NCI-H2196 (cell line): ENCODE measurements around the gene CECR2.
"Not testable (repeated sequence)": the region's sequence is repeated elsewhere in the genome, so short reads cannot be mapped to it uniquely, and the experiment has no call there.

Source experiments
- DNase-seq: peaks from one replicate; lab custom pipeline; 2025; ENCODE audit not compliant: unreplicated experiment; lab: John Stamatoyannopoulos, UW

CECR2 gene

DNA sequence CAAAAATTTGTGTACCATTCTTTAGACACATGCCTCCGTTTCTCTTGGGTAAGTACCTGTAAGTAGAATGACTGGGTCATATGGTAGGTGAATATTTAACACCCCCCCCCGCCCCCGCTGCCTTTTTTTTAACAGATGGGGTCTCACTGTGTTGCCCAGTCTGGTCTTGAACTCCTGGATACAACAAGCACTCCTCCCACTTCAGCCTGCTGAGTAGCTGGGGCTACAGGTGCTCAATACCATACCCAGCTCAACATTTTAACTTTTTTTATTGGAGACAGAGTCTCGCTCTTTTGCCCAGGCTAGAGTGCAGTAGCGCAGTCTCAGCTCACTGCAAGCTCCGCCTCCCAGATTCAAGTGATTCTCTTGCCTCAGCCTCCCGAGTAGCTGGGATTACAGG is 32.5 kb downstream of the CECR2 start:
- DNase-seq = no peak

DNA sequence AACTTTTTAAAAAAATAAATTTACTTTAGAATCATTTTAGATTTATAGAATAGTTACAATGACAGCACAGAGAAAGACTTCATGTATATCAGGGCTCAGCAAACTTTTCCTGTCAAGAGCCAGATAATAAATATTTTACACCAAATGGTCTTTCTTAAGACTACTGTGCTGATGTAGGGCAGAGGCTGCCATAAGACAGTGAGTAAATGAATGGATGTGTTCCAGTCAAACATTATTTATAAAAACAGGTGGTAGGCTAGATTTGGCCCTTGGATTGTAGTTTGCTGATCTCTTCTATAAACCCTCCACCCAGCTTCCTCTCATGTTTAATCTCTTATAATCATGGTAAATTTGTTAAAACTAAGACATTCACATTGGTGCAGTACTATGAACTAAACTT is 33.0 kb downstream of the CECR2 start:
- no peak for DNase-seq

DNA sequence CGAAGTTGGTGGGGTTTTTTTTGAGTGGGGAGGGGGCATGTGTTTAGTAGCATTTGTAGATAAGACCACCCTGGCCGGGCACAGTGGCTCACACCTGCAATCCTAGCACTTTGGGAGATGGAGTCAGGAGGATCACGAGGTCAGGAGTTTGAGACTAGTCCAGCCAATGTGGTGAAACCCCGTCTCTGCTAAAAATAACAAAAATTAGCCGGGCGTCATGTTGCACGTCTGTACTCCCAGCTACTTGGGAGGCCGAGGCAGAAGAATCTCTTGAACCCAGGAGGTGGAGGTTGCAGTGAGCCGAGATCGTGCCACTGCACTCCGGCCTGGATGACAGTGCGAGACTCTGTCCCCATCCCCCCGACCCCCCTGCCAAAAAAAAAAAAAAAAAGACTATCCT is 34.6 kb downstream of the CECR2 start:
- DNase-seq = no peak

DNA sequence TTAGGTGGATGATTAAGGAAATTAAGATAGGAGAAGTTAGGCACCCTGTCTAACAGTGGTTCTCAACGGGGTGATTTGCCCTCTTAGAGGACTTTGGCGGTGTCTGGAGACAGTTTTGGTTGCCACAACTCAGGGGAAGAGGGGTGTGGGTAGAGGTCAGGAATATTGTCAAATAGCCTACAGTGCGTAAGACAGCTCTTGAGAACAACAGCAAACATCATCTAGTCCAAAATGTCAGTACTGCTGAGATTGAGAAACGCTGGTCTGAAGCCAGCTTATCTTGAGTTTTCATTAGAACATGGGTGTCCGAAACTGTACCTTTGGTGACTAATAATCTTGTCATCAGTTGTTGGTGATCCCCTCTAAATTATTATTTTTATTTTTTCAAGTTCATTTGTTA is 38.4 kb downstream of the CECR2 start:
- no peak for DNase-seq

DNA sequence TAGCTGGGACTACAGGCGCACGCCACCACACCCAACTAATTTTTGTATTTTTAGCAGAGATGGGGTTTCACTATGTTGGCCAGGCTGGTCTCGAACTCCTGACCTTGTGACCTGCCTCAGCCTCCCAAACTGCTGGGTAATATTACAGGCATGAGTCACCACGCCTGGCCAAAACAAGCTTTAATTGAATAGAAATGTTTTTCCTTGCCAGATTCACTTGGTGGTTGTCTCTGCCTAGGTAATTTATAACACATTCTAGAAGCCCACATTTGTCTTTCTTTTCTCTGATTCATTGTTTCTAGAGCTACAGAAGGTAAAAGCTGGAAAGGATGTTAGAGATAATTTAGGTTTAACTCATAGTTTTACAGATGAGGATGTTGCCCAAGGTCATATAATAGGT is 41.3 kb downstream of the CECR2 start:
- no peak for DNase-seq

DNA sequence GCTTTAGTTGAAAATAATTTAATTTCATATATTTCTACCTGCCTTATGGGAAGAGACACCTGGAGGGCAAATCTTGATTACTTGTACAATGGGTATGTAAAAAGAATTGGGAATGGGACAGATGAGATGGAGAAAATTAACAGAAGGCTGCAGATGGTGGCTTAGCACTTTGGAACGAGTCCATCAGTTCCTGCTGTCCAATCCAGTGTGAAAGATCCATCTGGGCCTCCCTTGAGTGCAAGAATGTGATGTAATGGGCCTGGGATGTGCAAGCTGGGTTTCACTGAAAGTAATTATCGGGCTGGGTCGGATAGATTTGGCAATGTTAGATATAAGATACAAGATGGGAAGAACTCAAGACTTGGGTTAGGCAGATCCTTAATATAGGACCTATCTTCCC is 42.0 kb downstream of the CECR2 start:
- no peak for DNase-seq

DNA sequence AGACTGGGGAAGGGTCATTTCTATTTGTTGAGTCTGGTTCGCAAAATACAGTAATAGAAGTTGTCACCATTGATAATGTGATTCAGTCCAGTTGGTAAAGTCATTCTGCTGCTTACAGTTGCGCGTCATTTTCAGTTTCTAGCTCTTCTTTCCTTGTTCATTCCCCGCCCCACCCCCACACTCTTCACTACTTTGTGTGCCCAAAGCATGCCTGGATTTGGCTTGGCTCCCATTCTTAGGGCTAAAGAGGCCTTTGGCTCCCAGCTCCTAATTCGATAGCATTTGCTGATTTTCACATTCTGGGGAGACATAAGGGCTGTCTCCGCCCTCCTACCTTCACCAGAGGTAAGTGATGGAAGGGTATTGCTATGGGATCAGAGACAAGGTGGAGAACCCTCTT is 43.0 kb downstream of the CECR2 start:
- DNase-seq = peak; percentile 65

DNA sequence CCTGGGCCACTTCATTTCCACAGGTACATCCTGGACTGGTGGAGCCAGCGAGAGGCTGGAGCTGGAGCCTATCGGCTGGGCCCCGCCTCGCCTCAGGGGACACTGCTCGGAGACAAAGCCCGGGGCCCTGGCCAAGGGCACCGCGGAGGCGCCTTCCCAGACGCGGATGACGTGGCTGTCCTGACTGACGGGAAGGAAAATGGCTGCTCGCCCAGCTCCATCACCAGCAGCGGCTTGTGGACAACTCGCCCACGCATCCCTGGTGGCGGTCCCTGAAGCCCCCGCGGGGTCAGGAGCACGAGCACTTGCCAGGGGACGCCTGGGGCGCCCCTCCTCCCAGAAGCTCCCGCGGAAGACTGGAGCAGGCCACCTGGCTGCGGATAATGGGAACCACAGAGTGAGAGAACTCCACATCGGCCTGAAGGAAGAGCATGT is 49.6 kb downstream of the CECR2 start:
- no peak for DNase-seq

DNA sequence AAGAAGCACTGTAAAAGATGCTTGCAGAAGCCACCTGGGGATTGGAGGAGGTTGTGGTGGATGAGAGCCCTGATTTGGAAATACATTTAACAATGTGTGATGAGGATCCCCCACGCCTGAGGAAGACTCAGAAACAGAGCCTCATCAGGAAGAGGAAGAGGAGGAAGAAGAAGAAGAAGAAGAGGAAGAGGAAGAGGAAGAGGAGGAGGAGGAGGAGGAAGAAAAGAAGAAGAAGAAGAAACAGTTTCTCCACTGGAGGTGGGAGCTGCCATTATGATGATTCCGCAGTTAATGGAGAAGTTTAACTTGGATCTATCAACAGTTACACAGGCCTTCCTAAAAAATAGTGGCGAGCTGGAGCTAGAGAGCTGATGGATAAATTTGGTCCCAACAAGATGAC is 50.1 kb downstream of the CECR2 start:
- DNase-seq = no peak

DNA sequence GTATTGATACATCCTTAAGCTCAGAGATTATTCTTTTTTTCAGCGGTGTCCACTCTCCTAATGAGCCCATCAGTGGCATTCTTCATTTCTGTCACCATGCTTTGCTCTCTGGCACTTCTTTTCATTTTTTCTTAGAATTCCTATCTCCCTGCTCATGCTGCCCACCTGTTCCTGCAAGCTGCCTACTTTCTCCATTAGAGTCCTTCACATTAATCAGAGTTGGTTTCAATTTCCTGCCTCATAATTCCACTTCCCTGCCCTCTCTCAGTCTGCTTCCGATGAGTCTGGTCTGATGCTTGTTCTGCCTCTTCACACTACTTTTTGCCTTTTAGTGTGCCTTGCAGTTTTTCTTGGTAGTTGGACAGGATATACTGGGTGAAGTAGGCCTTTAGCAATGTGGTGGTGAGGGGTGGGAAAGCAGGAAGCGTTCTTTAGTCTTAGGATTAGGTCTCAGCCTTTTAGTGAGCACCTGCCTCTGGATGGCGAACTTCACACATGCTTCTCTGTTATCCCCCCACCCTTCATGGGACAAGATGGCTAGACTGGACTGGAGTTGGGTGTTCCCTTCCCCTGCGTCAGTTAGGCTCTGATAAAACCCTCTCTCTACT is 53.6 kb downstream of the CECR2 start:
- no peak for DNase-seq

DNA sequence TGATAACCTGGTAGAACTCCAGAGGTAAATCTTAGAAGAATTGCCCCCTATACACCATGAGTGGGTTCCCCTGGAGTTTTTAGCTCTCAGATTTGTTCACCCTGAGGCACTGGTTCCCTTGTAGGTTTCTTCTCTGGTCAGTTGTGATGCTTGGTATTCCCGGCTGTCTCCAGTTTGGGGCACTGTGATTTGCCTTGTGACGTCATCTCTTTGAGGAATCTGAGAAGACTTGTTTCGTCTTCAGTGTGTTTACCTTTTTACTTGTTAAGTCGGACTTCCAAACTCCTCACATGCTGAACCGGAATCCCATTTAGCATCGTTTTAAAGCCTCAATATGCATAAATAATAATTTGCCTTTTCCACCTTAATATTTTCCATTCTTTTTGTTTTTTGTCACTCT is 54.4 kb downstream of the CECR2 start:
- no peak for DNase-seq

DNA sequence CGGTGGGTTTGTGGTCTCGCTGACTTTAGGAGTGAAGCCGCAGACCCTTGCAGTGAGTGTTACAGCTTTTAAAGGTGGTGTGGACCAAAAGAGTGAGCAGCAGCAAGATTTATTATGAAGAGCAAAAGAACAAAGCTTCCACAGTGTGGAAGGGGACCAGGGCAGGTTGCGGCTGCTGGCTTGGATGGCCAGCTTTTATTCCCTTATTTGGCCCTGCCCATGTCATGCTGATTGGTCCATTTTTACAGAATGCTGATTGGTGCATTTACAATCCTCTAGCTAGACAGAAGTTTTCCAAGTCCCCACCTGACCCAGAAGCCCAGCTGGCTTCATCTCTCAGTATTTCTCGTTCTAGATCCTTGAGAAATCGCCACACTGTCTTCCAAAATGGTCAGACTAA is 58.3 kb downstream of the CECR2 start:
- DNase-seq = not testable (repeated sequence)

DNA sequence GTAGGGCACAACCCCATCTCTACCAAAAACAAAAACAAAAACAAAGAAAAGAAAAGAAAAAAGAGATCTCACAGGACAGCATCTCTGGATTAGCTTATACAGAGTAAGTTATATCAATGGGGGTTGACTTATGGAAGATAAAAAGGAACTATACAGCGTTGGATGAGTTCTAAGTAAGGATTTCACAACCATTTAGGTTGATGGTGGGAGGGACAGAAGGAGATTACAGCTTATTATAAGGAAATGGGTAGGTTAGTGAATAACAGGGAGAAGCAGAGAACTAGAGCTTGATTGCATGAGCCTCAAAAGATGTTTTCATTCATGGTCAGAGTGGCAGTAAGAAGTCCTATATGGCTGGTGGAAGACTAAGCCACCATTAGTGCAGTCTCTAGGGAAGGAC is 60.3 kb downstream of the CECR2 start:
- no peak for DNase-seq

DNA sequence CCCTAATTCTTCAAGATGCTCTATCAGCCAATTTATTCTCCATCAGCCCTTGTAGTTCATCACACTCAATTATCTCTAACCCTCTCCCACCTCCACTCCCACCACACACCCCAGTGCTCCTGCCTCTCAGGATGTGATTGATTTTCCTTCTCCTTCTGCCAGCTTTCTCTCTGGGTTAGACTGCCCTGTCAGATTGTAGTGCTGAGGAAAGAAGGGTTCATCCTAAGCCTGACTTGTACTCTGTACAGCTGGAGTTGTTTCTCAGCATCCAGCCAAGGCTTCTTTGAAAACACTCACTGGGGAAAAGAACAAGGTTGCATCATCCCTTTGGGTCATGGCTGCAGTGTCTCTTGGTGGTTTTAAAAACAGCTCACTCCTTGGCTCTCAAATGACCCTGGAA is 61.2 kb downstream of the CECR2 start:
- DNase-seq = no peak

DNA sequence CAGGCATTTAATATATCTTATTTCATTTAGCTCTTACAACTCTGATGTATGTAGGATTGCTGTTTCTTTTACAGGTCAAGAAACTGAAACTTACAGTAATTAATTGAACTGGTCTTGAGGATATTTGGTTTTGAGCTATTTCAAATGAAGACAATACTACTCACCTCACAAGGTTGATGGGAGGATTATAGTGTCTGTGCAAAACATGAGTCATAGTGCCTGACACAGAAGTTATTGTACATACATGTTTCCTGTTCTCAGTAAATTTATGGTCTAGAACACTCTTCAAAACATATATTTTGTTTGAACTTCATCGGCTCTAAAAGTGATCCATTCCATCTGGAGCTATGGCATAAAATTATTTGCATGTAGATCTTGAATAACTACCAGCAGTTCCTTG is 61.9 kb downstream of the CECR2 start:
- no peak for DNase-seq

DNA sequence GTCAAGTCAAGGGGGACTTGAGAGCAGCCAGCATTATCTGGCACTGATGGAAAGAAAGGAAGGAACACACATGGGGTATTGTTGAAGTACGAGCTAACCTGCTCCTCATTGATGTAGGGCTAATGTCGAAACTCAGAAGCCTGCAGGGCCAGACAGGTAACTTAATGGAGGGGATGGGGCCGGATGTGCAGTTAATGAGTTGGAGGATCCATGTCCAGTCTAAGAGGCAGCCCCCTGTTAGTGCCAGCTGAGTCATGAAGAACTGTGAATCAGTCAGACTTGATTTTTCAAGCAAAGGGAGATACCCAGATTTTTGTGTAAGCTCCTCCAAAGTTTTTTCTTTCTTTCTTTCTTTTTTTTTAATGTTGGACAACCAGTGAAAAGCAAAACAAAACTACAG is 65.6 kb downstream of the CECR2 start:
- DNase-seq = no peak

DNA sequence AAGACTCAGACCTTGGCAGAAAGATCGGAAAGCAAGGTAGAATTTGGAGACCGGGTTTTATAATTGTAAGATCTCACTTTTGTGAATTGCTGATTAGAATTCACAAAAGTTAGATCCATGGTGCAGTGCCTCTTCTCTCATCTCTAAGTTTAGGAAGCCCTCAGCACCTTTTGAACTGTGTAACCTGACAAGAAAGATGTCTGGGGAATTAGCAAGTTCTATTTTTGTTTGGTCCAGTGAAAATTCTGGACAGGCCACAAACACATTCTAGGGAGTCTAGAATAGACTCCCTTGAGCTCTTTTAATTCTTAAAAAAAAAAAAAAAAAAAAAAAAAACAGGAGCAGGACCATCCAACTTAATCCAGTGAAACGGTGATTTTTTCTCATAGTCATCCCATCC is 66.1 kb downstream of the CECR2 start:
- no peak for DNase-seq

DNA sequence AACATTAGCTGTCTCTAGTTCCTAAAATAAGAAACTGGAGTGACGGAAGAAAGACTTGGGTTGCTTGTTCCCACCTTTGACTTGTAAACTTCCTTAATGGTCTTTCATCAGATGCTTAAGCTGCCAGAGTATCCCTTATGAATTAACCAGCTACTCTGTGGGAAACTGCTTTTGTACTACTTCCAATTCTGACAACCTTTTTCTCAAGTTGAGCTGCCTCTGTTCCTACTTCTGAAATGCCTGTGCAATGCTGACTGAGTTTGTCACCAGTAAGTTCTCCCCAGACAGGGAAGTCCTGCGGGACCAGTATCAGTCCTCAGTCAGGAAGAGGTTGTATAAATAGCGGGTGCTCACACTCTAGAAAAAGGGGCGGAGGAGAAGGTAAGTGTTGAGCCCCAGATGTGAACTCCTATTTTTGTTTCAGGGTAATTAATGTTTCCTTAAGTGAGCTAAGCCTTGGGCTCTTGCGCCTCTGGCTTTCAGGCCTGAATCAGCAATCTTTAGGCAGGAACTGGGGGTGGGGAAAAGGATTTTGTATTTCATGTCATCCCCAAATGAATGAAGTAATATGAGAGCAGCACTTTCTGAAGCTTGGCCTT is 67.2 kb downstream of the CECR2 start:
- no peak for DNase-seq

DNA sequence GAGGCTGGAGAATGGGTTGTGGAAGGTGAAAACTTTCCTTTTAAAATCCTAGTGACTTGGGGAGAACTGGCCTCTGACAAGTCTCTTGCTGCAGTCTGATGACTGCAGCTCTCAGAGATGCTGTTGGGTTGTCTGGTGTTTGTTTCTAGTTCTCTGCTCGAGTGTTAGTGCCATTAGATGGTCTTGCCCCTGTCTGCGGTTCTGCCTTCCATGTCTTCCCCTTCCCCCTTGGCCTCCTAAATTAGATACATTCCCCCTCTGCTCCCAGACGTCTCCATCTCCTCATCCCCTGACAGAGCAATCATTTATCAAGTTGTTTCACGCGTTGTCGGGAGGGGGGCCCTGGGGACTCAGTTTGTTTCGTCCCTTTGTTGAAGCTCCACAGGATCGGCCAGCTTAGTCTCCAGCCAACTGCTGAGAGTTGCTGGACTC is 67.7 kb downstream of the CECR2 start:
- DNase-seq = no peak

DNA sequence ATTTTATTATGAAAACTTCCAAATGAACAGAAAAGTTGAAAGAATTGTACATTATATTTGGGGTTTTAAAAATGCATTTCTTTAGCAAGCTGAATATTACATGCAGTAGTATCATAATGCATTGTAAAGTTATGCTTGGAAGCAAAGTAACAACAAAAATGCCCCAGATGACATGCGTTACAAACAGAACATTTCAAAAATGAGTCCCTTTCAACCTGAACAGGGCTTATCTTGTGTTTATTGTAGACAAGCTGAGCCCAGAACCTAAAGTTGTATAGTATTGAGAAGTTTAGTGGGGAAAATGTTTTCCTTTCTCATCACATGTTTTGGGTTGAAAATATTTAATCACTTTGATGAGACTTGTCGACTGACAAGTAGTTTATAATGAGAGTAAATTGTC is 68.8 kb downstream of the CECR2 start:
- no peak for DNase-seq

DNA sequence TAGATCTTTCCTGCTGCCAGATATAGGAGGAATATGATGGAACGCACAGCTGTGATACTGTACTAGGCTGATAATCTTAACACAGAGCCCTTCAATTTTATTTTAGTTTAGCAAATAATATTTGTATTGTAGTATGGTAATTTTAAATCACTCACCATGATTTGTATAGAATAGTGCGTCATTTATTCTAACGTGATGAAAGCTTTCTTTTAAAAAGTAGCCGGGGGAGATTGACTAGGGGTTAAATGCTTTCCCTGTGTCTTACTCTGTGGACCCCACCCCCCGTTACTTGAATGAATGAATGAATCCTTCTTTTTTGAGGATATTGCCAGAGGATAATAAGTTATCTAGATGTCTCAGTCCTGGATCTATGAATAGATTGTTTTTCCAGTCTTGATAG is 72.1 kb downstream of the CECR2 start:
- no peak for DNase-seq

DNA sequence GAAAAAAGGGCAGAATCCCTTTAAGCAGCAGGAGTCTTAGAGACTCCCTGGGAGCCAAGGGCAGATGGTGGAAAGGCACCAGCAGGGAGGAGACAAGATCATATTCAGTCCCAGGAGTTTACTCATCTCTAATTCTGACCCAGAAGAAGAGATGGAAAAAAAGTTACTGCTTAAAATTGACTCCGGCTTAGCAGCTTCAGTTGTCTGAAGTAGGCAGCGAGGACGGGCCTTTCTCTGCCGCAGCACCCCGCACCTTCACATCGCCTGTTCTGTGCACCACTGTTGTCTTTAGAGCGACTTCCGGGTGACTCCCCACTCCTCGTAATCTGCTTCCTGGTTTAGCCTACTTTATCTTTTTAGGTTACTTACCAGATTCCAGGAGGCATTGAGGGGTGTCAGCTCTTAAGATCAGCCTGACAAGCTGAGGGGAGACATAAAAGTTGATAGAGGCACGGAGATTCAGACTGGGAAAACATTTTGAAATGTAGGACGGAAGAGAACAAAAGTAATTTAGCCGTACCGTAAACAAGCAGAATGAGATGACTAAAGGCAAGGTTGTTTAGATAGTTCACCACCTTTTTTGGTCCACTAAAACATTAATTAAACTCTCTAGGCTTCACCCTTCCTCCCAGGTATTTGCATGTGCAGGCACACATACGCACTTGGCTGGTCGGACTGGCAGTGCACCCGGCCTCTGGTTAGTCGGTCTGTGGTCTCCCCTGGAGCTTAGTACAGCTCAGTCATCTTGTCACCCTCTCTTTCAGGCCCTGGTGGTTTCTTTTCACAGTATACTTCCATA is 74.3 kb downstream of the CECR2 start:
- no peak for DNase-seq

DNA sequence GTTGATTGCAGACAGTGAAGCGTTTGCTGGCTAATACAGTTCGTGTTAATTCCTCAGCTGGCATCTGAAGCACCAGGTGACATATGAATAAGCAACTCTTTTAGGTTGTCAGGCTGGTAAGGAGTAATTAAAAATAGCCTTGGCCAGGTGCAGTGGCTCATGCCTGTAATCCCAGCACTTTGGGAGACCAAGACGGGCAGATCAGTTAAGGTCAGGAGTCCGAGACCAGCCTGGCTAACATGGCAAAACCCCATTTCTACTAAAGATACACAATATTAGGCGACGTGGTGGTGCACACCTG is 74.9 kb downstream of the CECR2 start:
- DNase-seq = no peak
